ENCODE data around the gene RC3H2.

DNA sequence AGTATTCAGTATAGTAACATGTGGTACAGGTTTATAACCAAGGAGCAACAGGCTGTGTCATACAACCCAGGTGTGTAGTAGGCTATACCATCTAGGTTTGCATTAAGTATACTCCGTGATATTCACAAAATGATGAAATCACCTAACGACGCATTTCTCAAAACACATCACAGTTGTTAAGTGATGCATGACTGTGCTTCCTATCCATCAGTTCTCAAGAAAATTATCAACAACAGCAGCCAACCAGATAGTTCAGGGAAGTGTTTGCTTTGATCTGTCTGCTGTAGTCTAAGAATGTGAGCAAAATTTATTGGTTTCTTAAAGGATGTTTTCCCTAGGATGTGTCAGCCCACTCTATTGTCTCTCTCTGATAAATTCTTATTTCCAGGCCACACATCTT, 18.8 kb upstream of the RC3H2 start:
- no peak for TF ChIP-seq CTCF (conservative IDR thresholded peaks at IDR 0.05; ENCODE audit: low read length)
- TF ChIP-seq EZH2phosphoT487 (IDR thresholded peaks at IDR 0.05; ENCODE audit: borderline replicate concordance, low read depth, low read length), result no peak

Measured in OCI-LY7 (cell line).